Right lobe of liver (tissue), 6 donors: ENCODE measurements around the gene INPP4B. TPM values are rescaled to one million over a fixed set of nuclear protein-coding genes. Genes with fewer than 3 reads are reported as not detected.

Source experiments
- ATAC-seq, 4 donors: fragments of 200-7000 bp; cut with Tn5 transposase; one replicate each; pipeline ENCODE4 v1.9.1; 2020; ENCODE audit warnings: mild to moderate bottlenecking in 4 of 4, moderate library complexity in 4 of 4
- DNase-seq, 3 donors: peaks; one replicate each; pipeline ENCODE4 v3.0.0-alpha.2; 2020
- H3K27ac ChIP-seq, 3 donors: fragments of 200-600 bp; one replicate each; pipeline ENCODE4 v1.8.0; 2022
- H3K27me3 ChIP-seq, 2 donors: fragments of 200-600 bp; one replicate each; pipeline ENCODE4 v1.8.0; 2022
- H3K36me3 ChIP-seq, 4 donors: fragments of 200-600 bp; sonication (generic) in 1 of 4; one replicate each; pipeline versions ENCODE4 v1.5.1 to v1.8.0; 2017 to 2022; ENCODE audit warnings: control low read depth in 1 of 4
- H3K4me1 ChIP-seq, 4 donors: fragments of 200-600 bp; sonication (generic) in 1 of 4; one replicate each; pipeline versions ENCODE4 v1.5.1 to v1.8.0; 2017 to 2022; ENCODE audit warnings: control low read depth in 1 of 4
- H3K4me3 ChIP-seq, 3 donors: fragments of 200-600 bp; one replicate each; pipeline ENCODE4 v1.8.0; 2022
- H3K9me3 ChIP-seq, 4 donors: fragments of 200-600 bp; sonication (generic) in 1 of 4; one replicate each; pipeline versions ENCODE4 v1.5.1 to v1.8.0; 2017 to 2022; ENCODE audit warnings: control low read depth in 1 of 4
- POLR2A ChIP-seq: fragments of 450-650 bp; IDR thresholded peaks from one replicate; pipeline ENCODE4 v1.6.1; 2017; ENCODE audit warnings: antibody characterized with exemption, mild to moderate bottlenecking
- WGBS: methylation state at CpG from one replicate; pipeline ENCODE4 v1.1.6; 2018; ENCODE audit warnings: low coverage, low lambda C conversion rate; ENCODE audit not compliant: insufficient coverage; ENCODE audit errors: missing lambda C conversion rate; 5-methylcytosine and 5-hydroxymethylcytosine counted together
- intact Hi-C, 2 donors: fragments of 100-400 bp; cut with DNase I; formaldehyde crosslinking; loops; one replicate each; pipeline versions ENCODE4 v1.11.2 to v1.14.1; 2022
- total RNA-seq, 6 experiments: library from RNA; depleted of rRNA in 2 of 6; stranded (reverse); fragments of >200 nt in 2 of 6; fragmentation: NEBNext Ultra II Directional in 3 of 6; extraction: Animal tissue kit (Norgen Biotek cat#: 25700) in 3 of 6; gene quantifications; one replicate each; pipeline versions ENCODE4 v1.1.0 to v1.2.4, GENCODE V29; 2016 to 2023
- TF ChIP-seq, protein P1 (sequence below), 4 donors: fragments of 200-600 bp in 3 of 4; fragments of 450-650 bp in 1 of 4; IDR thresholded peaks; one replicate each; pipeline versions ENCODE4 v1.5.1 to v1.8.0; 2016 to 2022; ENCODE audit warnings: antibody characterized with exemption in 4 of 4, mild to moderate bottlenecking in 2 of 4
- donor health status: DM: no; HTN: yes; CAD: no.
- donor health status: DM: no; HTN: no; CAD: no.
- donor health status: DM: no; HTN: no; CAD: no.
- donor health status: DM: no; HTN: yes; CAD: no.
- donor health status: DM: no; HTN: yes; CAD: no.

Gene INPP4B
- total RNA-seq, 6 experiments from 2014 or later: 0.73 to 5.0 (median 1.6) TPM

DNA sequence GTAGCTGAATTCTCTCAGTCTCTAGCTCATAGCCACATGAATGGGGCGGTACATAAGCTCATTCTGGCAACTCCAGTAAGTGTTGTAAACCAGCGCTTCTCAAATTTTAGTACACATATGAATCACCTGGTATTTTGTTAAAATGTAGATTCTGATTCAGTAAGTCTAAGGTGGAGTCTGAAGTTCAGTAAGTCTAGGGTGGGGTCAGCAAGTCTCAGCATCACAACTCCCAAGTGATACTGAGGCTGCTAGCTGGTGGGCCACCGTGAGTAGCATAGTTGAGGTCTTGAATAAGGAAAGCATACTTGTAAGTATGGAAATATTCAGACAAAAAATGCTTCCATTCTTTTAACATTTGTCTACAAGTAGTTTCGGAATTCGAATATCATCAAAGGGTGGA is 36.1 kb upstream of the INPP4B start:
- H3K9me3 ChIP-seq: no peaks in the 10 kb centered on the region
- no peak overlapping the region for H3K4me3 ChIP-seq
- intact Hi-C loops: no loop called here
- no peak overlapping the region for H3K27ac ChIP-seq
- no peaks in the 10 kb centered on the region for H3K4me1 ChIP-seq
- H3K27me3 ChIP-seq: no peaks in the 10 kb centered on the region
- TF ChIP-seq POLR2A: no peak
- TF ChIP-seq, protein P1, sequence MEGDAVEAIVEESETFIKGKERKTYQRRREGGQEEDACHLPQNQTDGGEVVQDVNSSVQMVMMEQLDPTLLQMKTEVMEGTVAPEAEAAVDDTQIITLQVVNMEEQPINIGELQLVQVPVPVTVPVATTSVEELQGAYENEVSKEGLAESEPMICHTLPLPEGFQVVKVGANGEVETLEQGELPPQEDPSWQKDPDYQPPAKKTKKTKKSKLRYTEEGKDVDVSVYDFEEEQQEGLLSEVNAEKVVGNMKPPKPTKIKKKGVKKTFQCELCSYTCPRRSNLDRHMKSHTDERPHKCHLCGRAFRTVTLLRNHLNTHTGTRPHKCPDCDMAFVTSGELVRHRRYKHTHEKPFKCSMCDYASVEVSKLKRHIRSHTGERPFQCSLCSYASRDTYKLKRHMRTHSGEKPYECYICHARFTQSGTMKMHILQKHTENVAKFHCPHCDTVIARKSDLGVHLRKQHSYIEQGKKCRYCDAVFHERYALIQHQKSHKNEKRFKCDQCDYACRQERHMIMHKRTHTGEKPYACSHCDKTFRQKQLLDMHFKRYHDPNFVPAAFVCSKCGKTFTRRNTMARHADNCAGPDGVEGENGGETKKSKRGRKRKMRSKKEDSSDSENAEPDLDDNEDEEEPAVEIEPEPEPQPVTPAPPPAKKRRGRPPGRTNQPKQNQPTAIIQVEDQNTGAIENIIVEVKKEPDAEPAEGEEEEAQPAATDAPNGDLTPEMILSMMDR (IDR thresholded peaks at IDR 0.05): no peak
- H3K36me3 ChIP-seq: no peaks in the 10 kb centered on the region
- no peak for ATAC-seq
- no peak for DNase-seq
- WGBS: 61% methylated on average over 5 of the region's 5 CpGs

DNA sequence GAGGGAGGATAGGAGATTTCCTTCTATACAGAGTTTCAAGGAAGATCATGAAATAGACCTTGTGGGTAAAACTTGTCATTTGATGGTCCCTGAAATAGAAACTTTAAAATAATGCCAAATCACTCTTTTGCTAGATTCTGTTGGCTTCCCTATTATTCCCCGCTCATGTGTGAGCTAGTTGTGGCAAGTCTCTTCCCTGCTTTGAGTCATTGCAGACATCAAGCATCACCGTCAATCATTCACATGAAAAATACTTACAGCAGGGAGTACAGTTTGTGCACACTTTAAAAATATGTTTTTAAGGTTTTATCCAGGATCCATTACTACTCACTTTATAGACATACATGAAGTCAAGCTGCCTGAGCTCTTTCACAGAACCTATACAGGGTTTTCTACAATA is 35.2 kb upstream of the INPP4B start:
- Histone ChIP-seq H3K27ac (no peak overlapping the region), H3K9me3 (no peaks in the 10 kb centered on the region), H3K4me3 (no peak overlapping the region), H3K36me3 (no peaks in the 10 kb centered on the region), H3K27me3 (no peaks in the 10 kb centered on the region), H3K4me1 (no peaks in the 10 kb centered on the region)
- WGBS: 74% methylated on average over 2 of the region's 2 CpGs
- DNase-seq (no peak), ATAC-seq (no peak)
- intact Hi-C loops: no loop called here
- TF ChIP-seq, protein P1 (IDR thresholded peaks at IDR 0.05): no peak
- no peak for TF ChIP-seq POLR2A

DNA sequence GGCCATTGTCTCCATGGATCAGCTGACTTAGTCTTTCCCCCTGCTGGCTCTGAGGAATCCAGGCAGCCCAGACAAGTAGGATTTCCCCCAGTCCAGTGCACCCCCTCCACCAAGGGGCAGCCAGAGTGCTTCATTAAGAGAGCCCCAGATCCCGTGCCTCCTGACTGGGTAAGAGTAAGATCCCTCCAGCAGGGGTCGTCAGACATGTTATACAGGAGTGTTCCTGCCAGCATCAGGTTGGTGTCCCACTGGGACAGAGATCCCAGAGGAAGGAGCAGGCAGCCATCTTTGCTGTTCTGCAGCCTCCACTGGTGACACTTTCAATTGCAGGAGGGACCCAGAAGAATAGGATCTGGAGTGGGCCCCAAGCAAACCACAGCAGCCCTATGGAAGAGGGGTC is 29.0 kb upstream of the INPP4B start:
- H3K9me3 ChIP-seq: no peaks in the 10 kb centered on the region
- intact Hi-C loops: no loop called here
- no peaks in the 10 kb centered on the region for H3K36me3 ChIP-seq
- no peaks in the 10 kb centered on the region for H3K27me3 ChIP-seq
- DNase-seq (no peak), ATAC-seq (no peak)
- no peak overlapping the region for H3K27ac ChIP-seq
- no peaks in the 10 kb centered on the region for H3K4me1 ChIP-seq
- WGBS: no CpG with 5 or more reads among the region's 2 CpGs
- TF ChIP-seq POLR2A: no peak
- TF ChIP-seq, protein P1 (IDR thresholded peaks at IDR 0.05): no peak
- H3K4me3 ChIP-seq: no peak overlapping the region

DNA sequence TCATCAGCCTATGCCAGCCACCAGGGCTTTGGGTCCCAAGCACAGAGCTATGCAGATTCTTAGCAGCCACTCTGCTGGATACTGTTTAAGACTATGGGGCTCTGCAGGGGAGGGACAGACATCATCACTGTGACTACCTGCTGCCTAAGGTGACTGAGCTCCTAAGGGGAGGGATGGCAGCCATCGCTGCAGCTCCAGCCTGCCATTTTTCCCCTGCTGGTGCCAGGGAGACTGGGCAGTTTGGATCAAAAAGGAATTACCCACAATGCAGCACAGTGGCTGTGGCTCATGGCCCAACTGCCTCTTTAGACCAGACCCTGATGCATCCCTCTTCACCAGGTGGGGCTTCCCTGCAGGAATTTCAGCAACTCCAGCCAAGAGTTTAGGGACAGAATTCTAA is 28.6 kb upstream of the INPP4B start:
- ATAC-seq (no peak), DNase-seq (no peak)
- intact Hi-C loops: no loop called here
- H3K36me3 ChIP-seq: no peaks in the 10 kb centered on the region
- H3K4me1 ChIP-seq: no peaks in the 10 kb centered on the region
- H3K4me3 ChIP-seq: no peak overlapping the region
- H3K27ac ChIP-seq: no peak overlapping the region
- no peaks in the 10 kb centered on the region for H3K9me3 ChIP-seq
- H3K27me3 ChIP-seq: no peaks in the 10 kb centered on the region
- no peak for TF ChIP-seq POLR2A
- TF ChIP-seq, protein P1 (IDR thresholded peaks at IDR 0.05): no peak
- WGBS: no CpG with 5 or more reads among the region's 1 CpG

DNA sequence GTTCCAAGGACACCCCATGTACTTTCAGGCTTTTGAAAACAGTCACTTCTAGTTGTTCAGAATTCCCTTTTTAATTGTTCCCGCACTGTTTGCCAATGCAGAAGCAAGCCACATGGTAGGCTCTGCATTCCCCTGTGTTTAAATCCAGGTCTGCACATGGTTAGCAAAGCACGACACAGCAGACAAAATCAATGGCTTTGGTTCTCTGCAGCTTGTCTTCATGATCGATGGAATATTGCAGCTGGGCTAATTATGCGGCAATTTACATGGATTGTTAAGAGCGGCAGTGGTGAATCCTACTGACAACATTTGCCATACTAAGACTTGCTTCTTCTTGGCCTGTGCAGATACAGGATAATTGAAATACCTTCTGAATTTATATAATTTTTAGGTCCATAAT is 20.6 kb upstream of the INPP4B start:
- DNase-seq (no peak), ATAC-seq (no peak)
- no peaks in the 10 kb centered on the region for H3K36me3 ChIP-seq
- no peak for TF ChIP-seq POLR2A
- TF ChIP-seq, protein P1 (IDR thresholded peaks at IDR 0.05): no peak
- no peak overlapping the region for H3K4me3 ChIP-seq
- no peaks in the 10 kb centered on the region for H3K4me1 ChIP-seq
- WGBS: 81% methylated on average over 5 of the region's 5 CpGs
- H3K27ac ChIP-seq: no peak overlapping the region
- intact Hi-C loops: no loop called here
- H3K9me3 ChIP-seq: no peaks in the 10 kb centered on the region
- H3K27me3 ChIP-seq: no peaks in the 10 kb centered on the region
